Measurements from ENCODE around the gene SENP1.

GRCh38 chr12:48018618-48018995 is 87.3 kb downstream of the SENP1 start:
- no peak for TF ChIP-seq SMC3 (IDR thresholded peaks at IDR 0.05)
- no peak for TF ChIP-seq RFX5 (IDR thresholded peaks at IDR 0.05)
- no peak for TF ChIP-seq POLR2A (IDR thresholded peaks at IDR 0.05; ENCODE audit: low read length)
- no peak for TF ChIP-seq CTCF (IDR thresholded peaks at IDR 0.05)
- no peak for TF ChIP-seq MAZ (IDR thresholded peaks at IDR 0.05; ENCODE audit: borderline replicate concordance, low read depth, low read length)
- no peak for TF ChIP-seq NPAS2 (CRISPR knock-in tag; IDR thresholded peaks at IDR 0.05; ENCODE audit: borderline replicate concordance)
- TF ChIP-seq RAD21 (conservative IDR thresholded peaks at IDR 0.05 in 1 of 2, IDR thresholded peaks at IDR 0.05 in 1 of 2), result no peak
- TF ChIP-seq PBX3 (IDR thresholded peaks at IDR 0.05), result no peak
- no peak for TF ChIP-seq EP300 (IDR thresholded peaks at IDR 0.05)
- no peak for TF ChIP-seq HMGXB4 (CRISPR knock-in tag; IDR thresholded peaks at IDR 0.05; ENCODE audit: borderline replicate concordance)
- no peak for TF ChIP-seq ZC3H11A (IDR thresholded peaks at IDR 0.05)
- no peak for TF ChIP-seq BCL3 (IDR thresholded peaks at IDR 0.05)

All from A549 (cell line).